Activated CD8-positive, alpha-beta memory T cell treated with anti-CD3 and anti-CD28 coated beads, Interleukin-2, amount 10 ng/mL, durations not matched to agents 7 days and 5 days (primary cell): ENCODE results near the gene SLC25A26. TPM values are rescaled to one million over a fixed set of nuclear protein-coding genes. Genes with fewer than 3 reads are reported as not detected.
A peak's percentile ranks its signal among the peaks of the same experiment; 100 is the strongest.

Source experiments
- ATAC-seq: fragments of 150-1000 bp; cut with Tn5 transposase; one replicate; pipeline ENCODE4 v1.10.0; 2021; ENCODE audit warnings: moderate library complexity
- CTCF ChIA-PET: fragments of 350-600 bp; sonication (Branson Sonifier 250); formaldehyde crosslinking; loops from one replicate; lab custom pipeline; 2021; ENCODE audit warnings: antibody characterized with exemption; lab: Charles Lee
- DNase-seq: peaks from one replicate; pipeline ENCODE4 v3.0.0-alpha.2; 2020
- H3K27ac Mint-ChIP-seq: one replicate; pipeline ENCODE4 v1.8.0; 2021; ENCODE audit warnings: mild to moderate bottlenecking, mixed read lengths
- H3K27me3 Mint-ChIP-seq: one replicate; pipeline ENCODE4 v1.8.0; 2021; ENCODE audit warnings: mixed read lengths
- H3K36me3 Mint-ChIP-seq: one replicate; pipeline ENCODE4 v1.8.0; 2021; ENCODE audit warnings: mild to moderate bottlenecking, mixed read lengths
- H3K4me1 Mint-ChIP-seq: one replicate; pipeline ENCODE4 v1.8.0; 2021; ENCODE audit warnings: mixed read lengths
- H3K4me3 Mint-ChIP-seq: one replicate; pipeline ENCODE4 v1.8.0; 2021; ENCODE audit warnings: mild to moderate bottlenecking, moderate library complexity, mixed read lengths
- H3K9me3 Mint-ChIP-seq: one replicate; pipeline ENCODE4 v1.8.0; 2022; ENCODE audit warnings: low read depth, mixed read lengths
- total RNA-seq, 2 experiments: library from RNA; stranded (reverse); gene quantifications; one replicate each; pipeline ENCODE4 v1.2.3, GENCODE V29; 2021

SLC25A26 gene
- total RNA-seq, 2 experiments from 2014 or later: 14.5 to 15.6 TPM

DNA sequence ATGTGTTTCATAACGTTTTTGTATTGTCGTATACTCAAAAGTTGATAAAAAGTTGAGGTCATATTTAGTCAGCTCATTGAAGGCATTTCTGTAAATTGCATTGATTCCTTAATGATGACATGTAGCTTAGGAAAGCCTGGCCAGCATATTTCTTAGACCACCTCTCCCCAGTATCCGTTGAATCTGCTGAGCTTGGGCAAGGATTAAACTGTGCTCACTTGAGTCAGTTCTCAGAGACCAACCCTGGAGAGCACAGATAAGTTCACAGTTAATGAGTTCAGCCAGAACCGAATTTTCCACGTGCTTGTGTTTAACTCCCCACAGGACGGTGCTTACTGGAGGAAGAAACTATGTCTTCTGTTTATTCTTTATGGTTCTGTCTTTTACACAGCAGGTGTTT, 132.7 kb downstream of the SLC25A26 start:
- Mint-ChIP-seq H3K27ac (no peak overlapping the region), H3K4me3 (no peak overlapping the region), H3K36me3 (no peaks in the 10 kb centered on the region), H3K27me3 (no peaks in the 10 kb centered on the region), H3K9me3 (no peaks in the 10 kb centered on the region), H3K4me1 (peaks cover 14% of the 10 kb centered on the region)
- CTCF ChIA-PET: interaction anchor here (1.6 to 1.8 kb wide), 2 partner anchors 25 to 99 kb away, joined by 5 to 6 read pairs; no protein-coding TSS in a partner anchor
- ATAC-seq (no peak), DNase-seq (no peak)

GRCh38 chr3:66354001-66354400, 133.2 kb downstream of the SLC25A26 start:
- Mint-ChIP-seq H3K9me3 (no peaks in the 10 kb centered on the region), H3K4me3 (no peak overlapping the region), H3K36me3 (no peaks in the 10 kb centered on the region), H3K27me3 (no peaks in the 10 kb centered on the region), H3K4me1 (peaks cover 14% of the 10 kb centered on the region), H3K27ac (no peak overlapping the region)
- DNase-seq (no peak), ATAC-seq (no peak)
- CTCF ChIA-PET: interaction anchor here (1.6 to 1.8 kb wide), 2 partner anchors 24 to 100 kb away, joined by 5 to 6 read pairs; no protein-coding TSS in a partner anchor

DNA sequence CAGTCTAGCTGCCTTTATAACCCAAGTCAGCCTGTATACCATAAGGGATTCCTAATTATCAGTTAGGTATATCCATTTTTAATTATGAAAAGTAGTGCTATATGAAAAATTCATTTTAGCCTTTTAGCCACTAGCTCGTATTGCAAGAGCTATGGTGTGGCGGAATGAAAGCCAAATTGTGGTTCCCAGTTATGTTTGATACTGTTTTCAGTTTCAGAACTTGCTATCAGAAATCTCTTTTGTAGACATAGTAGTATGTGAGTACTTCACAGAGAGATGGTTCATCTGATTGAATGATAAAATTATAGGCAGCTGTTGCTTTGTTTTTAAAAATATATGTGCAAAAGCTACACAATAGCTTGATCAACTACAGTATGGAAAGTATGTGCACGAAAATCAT, 134.6 kb downstream of the SLC25A26 start:
- Mint-ChIP-seq H3K27ac (no peak overlapping the region), H3K4me3 (no peak overlapping the region), H3K4me1 (peaks cover 14% of the 10 kb centered on the region), H3K27me3 (no peaks in the 10 kb centered on the region), H3K36me3 (no peaks in the 10 kb centered on the region), H3K9me3 (no peaks in the 10 kb centered on the region)
- DNase-seq (no peak), ATAC-seq (peak; percentile 45)
- CTCF ChIA-PET: interaction anchor here (1.3 kb wide), 1 partner anchor 12 kb away, joined by 5 read pairs; no protein-coding TSS in a partner anchor

DNA sequence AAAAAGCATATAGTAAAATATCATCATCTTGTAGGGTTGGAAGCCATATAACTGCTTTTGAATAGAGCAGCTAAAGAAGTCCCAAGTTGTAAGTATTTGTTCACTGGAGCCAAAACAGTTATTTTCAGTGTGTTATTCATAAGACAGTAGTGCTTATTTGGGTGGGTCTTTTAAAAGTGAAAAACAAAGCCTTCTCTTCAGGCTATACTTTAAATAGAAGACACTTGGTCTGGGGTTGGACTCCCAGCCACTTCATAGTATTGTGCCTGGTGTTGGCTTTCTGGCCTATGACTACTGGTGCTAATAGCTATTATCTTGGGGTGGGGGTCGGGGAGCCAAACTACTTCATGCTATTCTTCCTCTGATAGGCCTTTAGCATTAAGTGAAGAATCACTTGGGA, 135.2 kb downstream of the SLC25A26 start:
- CTCF ChIA-PET: interaction anchor here (1.3 kb wide), 1 partner anchor 12 kb away, joined by 5 read pairs; no protein-coding TSS in a partner anchor
- no peak for ATAC-seq
- DNase-seq: no peak
- Mint-ChIP-seq H3K36me3 (no peaks in the 10 kb centered on the region), H3K4me1 (peaks cover 14% of the 10 kb centered on the region), H3K4me3 (no peak overlapping the region), H3K27me3 (no peaks in the 10 kb centered on the region), H3K9me3 (no peaks in the 10 kb centered on the region), H3K27ac (no peak overlapping the region)

GRCh38 chr3:66361356-66361755, 140.6 kb downstream of the SLC25A26 start:
- CTCF ChIA-PET: no interaction called here
- Mint-ChIP-seq H3K27me3 (no peaks in the 10 kb centered on the region), H3K9me3 (no peaks in the 10 kb centered on the region), H3K27ac (no peak overlapping the region), H3K36me3 (peaks cover 3% of the 10 kb centered on the region), H3K4me1 (no peaks in the 10 kb centered on the region), H3K4me3 (no peak overlapping the region)
- DNase-seq: no peak
- no peak for ATAC-seq

DNA sequence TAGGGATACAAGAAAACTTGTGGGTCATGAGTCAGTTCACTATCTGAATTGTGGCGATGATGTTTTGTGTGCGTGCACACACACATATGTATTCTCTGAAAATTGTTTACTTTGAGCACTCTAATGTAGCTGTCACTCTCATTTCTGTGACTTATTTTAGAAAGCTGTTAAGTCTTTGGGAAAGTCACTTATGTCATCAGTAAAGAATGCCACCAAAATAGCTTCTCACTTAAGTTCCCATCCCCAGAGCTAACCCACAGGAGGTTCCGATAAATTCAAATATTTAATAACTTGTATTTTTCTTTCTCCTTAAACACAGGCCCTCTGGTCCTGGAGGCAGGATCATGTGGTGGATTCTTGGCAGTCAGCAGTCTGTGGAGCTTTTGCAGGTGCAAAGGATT, 141.7 kb downstream of the SLC25A26 start:
- ATAC-seq (no peak), DNase-seq (no peak)
- Mint-ChIP-seq H3K27me3 (no peaks in the 10 kb centered on the region), H3K27ac (no peak overlapping the region), H3K36me3 (peaks cover 3% of the 10 kb centered on the region), H3K4me1 (no peaks in the 10 kb centered on the region), H3K9me3 (no peaks in the 10 kb centered on the region), H3K4me3 (no peak overlapping the region)
- CTCF ChIA-PET: no interaction called here

GRCh38 chr3:66363148-66363547, 142.3 kb downstream of the SLC25A26 start:
- Mint-ChIP-seq H3K9me3 (no peaks in the 10 kb centered on the region), H3K4me3 (no peak overlapping the region), H3K27ac (no peak overlapping the region), H3K36me3 (peaks cover 3% of the 10 kb centered on the region), H3K4me1 (no peaks in the 10 kb centered on the region), H3K27me3 (no peaks in the 10 kb centered on the region)
- CTCF ChIA-PET: no interaction called here
- ATAC-seq: no peak
- DNase-seq: no peak

DNA sequence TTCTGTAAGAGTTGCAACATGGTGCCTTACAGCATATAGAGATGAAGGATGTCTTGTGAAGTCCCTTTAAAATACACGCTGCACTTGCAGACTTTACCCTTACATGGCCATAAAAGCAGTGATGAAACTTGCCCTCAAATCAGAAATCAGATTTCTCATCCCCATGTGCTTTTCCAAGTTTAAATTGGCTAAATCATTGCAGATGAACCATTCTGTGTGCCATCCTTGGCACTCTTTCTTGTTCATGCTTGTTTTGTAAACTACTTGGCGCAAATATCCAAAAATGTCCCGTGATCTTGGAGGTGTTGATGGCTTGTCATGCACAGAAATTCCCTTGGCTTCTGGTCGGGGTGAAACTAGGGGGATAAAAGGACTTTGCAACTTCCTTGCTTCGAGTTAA, 144.3 kb downstream of the SLC25A26 start:
- Mint-ChIP-seq H3K4me3 (no peak overlapping the region), H3K36me3 (peaks cover 3% of the 10 kb centered on the region), H3K9me3 (no peaks in the 10 kb centered on the region), H3K27me3 (no peaks in the 10 kb centered on the region), H3K4me1 (no peaks in the 10 kb centered on the region), H3K27ac (no peak overlapping the region)
- DNase-seq (no peak), ATAC-seq (no peak)
- CTCF ChIA-PET: no interaction called here

- CTCF ChIA-PET: interaction anchor here (1.0 to 1.9 kb wide), 3 partner anchors 11 to 41 kb away, joined by 3 to 5 read pairs (median 5); no protein-coding TSS in a partner anchor
- Mint-ChIP-seq H3K36me3 (no peaks in the 10 kb centered on the region), H3K4me1 (no peaks in the 10 kb centered on the region), H3K4me3 (no peak overlapping the region), H3K9me3 (no peaks in the 10 kb centered on the region), H3K27me3 (no peaks in the 10 kb centered on the region), H3K27ac (no peak overlapping the region)
- DNase-seq (no peak), ATAC-seq (no peak)
Observed at GRCh38 chr3:66366747-66367146, 145.9 kb downstream of the SLC25A26 start.

GRCh38 chr3:66367979-66368378, 147.2 kb downstream of the SLC25A26 start:
- ATAC-seq (no peak), DNase-seq (no peak)
- H3K4me3 Mint-ChIP-seq: no peak overlapping the region
- no peak overlapping the region for H3K27ac Mint-ChIP-seq
- no peaks in the 10 kb centered on the region for H3K4me1 Mint-ChIP-seq
- no peaks in the 10 kb centered on the region for H3K27me3 Mint-ChIP-seq
- CTCF ChIA-PET: no interaction called here
- H3K36me3 Mint-ChIP-seq: no peaks in the 10 kb centered on the region
- no peaks in the 10 kb centered on the region for H3K9me3 Mint-ChIP-seq

GRCh38 chr3:66370179-66370578, 149.4 kb downstream of the SLC25A26 start:
- CTCF ChIA-PET: interaction anchor here (1.0 kb wide), 1 partner anchor 8 kb away, joined by 3 read pairs; no protein-coding TSS in a partner anchor
- H3K4me1 Mint-ChIP-seq: peaks cover 2% of the 10 kb centered on the region
- no peak overlapping the region for H3K27ac Mint-ChIP-seq

GRCh38 chr3:66371432-66371831, 150.6 kb downstream of the SLC25A26 start:
- no peak overlapping the region for H3K4me3 Mint-ChIP-seq
- no peak for DNase-seq
- ATAC-seq: no peak
- no peaks in the 10 kb centered on the region for H3K27me3 Mint-ChIP-seq
- H3K36me3 Mint-ChIP-seq: peaks cover 5% of the 10 kb centered on the region
- H3K27ac Mint-ChIP-seq: no peak overlapping the region
- H3K4me1 Mint-ChIP-seq: peaks cover 2% of the 10 kb centered on the region
- CTCF ChIA-PET: interaction anchor here (1.4 kb wide), 1 partner anchor 451 kb away, joined by 6 read pairs; no protein-coding TSS in a partner anchor
- no peaks in the 10 kb centered on the region for H3K9me3 Mint-ChIP-seq

More at GRCh38 chr3:66370179-66370578, 149.4 kb downstream of the SLC25A26 start:
- Mint-ChIP-seq H3K36me3 (no peaks in the 10 kb centered on the region), H3K27me3 (no peaks in the 10 kb centered on the region), H3K4me3 (no peak overlapping the region), H3K9me3 (no peaks in the 10 kb centered on the region)
- DNase-seq (no peak), ATAC-seq (no peak)

- CTCF ChIA-PET: interaction anchor here (0.9 to 1.5 kb wide), 5 partner anchors 31 to 449 kb away, joined by 3 to 6 read pairs (median 4); no protein-coding TSS in a partner anchor
- H3K9me3 Mint-ChIP-seq: no peaks in the 10 kb centered on the region
- ATAC-seq: peak; percentile 51
- DNase-seq: no peak
- peaks cover 5% of the 10 kb centered on the region for H3K36me3 Mint-ChIP-seq
- H3K4me3 Mint-ChIP-seq: no peak overlapping the region
- H3K27ac Mint-ChIP-seq: no peak overlapping the region
- H3K4me1 Mint-ChIP-seq: peaks cover 3% of the 10 kb centered on the region
- no peaks in the 10 kb centered on the region for H3K27me3 Mint-ChIP-seq
Observed at GRCh38 chr3:66372681-66373350, 152.0 kb downstream of the SLC25A26 start.

- ATAC-seq: no peak
- Mint-ChIP-seq H3K27me3 (no peaks in the 10 kb centered on the region), H3K9me3 (no peaks in the 10 kb centered on the region), H3K27ac (no peak overlapping the region), H3K4me3 (no peak overlapping the region), H3K4me1 (peaks cover 9% of the 10 kb centered on the region), H3K36me3 (peaks cover 22% of the 10 kb centered on the region)
- CTCF ChIA-PET: interaction anchor here (1.3 kb wide), 1 partner anchor 92 kb away, joined by 3 read pairs; no protein-coding TSS in a partner anchor
- DNase-seq: no peak
Observed at GRCh38 chr3:66376568-66376967, 155.8 kb downstream of the SLC25A26 start.
